Activated CD8-positive, alpha-beta memory T cell treated with anti-CD3 and anti-CD28 coated beads for 1 hour (primary cell): ENCODE data around the gene HLA-B.

Experiments used
- DNase-seq, 2 donors: peaks; one replicate each; pipeline ENCODE4 v3.0.0-alpha.2; 2020; ENCODE audit warnings: low read depth in 1 of 2; ENCODE audit errors: extremely low read depth in 1 of 2

Gene HLA-B

GRCh38 chr6:31353384-31353945 is 3.5 kb downstream of the HLA-B start:
- DNase-seq = no peak

DNA sequence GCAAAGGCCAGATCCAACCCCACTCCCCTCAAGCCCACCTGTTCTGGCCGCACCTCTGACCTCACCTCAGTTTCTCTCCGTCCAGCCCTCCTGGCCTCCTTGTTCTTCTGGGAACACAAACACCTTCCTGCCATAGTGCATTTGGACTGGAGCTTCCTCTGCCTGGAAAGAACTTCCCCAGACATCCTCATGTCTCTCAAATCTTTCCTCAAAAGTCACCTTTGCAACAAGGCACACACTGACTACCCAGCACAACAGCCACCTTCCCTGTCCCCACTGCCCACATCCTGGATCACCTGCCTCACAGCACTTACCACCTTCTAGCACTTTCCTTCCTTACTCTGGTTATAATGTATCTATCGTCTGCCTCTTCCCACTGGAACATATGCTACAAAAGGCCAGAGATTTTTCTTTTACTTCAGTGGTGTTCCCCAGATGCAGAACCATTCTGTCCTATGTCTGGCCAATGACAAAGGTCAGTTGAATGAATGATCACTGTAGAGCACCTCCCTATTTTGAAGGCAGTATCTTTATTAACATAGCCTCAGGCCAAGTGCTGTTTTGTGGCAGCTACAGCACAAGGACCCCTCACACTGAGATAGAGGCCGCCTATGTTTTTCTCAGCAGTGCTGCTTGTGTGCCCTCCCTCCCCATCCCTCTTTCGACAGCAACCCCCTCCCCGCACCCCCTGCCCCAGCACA is 4.1 kb downstream of the HLA-B start:
- no peak for DNase-seq

DNA sequence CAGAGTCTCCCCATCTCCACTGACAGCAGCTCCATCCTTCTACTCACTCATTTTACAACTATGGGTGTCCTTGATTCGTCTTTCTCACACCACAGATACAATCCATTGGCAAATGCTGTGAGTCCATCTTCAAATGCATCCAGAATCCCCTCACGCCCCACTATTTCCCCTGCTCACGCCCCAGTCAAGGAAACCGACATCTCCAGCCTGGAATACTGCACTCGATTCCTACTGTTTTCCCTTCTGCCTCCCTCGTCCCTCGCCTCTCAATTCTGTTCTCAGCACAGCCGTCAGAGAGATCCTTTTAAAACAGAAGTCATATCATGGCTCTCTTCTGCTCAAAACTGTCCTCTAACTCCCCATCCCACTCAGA is 4.7 kb downstream of the HLA-B start:
- no peak for DNase-seq

- DNase-seq = no peak
These were observed 5.3 kb downstream of the HLA-B start for GRCh38 chr6:31351401-31352309.

- DNase-seq = no peak
These were observed 6.0 kb downstream of the HLA-B start for GRCh38 chr6:31351033-31351380.

- DNase-seq = no peak
These were observed 6.6 kb downstream of the HLA-B start for GRCh38 chr6:31350196-31351032.

GRCh38 chr6:31349301-31349700 is 7.7 kb downstream of the HLA-B start:
- no peak for DNase-seq

GRCh38 chr6:31345026-31345730 is 11.8 kb downstream of the HLA-B start:
- no peak for DNase-seq

DNA sequence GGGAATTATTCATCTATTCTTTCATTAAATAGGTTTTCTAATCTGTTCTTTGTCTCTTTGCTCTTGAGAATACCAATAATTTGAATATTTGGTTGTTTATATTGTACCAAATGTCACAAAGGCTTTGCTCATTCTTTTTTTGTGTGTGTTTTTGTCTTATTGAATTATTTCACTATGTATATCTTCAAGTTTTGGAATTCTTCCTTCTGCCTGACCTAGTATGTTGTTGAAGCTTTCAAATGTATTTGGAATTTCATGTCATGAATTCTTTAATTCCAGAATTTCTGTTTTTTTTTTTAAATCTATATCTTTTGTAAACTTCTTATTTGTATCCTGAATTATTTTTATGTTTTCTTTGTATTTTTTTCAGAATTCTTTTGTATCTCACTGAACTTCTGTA is 16.8 kb downstream of the HLA-B start:
- DNase-seq = no peak

DNA sequence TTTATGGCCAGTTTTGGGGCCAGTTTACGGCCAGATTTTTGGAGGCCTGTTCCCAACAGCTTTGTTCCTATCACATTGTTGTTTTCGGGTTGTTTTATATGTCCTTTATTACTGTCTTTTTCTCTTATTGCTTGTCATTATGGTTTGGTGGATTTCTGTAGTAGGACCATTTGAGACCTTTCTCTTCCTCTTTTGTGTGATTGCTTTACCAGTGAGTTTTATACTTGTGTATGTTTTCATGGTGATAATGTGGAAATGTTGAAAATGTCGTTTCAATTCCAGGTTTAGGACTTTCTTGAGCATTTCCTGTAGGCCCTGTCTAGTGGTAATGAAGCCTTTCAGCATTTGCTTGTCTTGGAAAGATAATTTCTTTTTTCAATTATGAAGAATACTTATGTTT is 17.8 kb downstream of the HLA-B start:
- no peak for DNase-seq

- no peak for DNase-seq
These were observed 20.0 kb downstream of the HLA-B start for GRCh38 chr6:31336896-31337496.

- no peak for DNase-seq
These were observed 24.1 kb downstream of the HLA-B start for GRCh38 chr6:31332637-31333602.

GRCh38 chr6:31328355-31328960 is 28.5 kb downstream of the HLA-B start:
- DNase-seq = no peak

GRCh38 chr6:31321820-31322219 is 35.2 kb downstream of the HLA-B start:
- DNase-seq = no peak

- DNase-seq = no peak
These were observed 35.8 kb downstream of the HLA-B start for GRCh38 chr6:31321005-31321707.

GRCh38 chr6:31317036-31317435 is 39.9 kb downstream of the HLA-B start:
- no peak for DNase-seq

GRCh38 chr6:31309641-31310040 is 47.3 kb downstream of the HLA-B start:
- no peak for DNase-seq

DNA sequence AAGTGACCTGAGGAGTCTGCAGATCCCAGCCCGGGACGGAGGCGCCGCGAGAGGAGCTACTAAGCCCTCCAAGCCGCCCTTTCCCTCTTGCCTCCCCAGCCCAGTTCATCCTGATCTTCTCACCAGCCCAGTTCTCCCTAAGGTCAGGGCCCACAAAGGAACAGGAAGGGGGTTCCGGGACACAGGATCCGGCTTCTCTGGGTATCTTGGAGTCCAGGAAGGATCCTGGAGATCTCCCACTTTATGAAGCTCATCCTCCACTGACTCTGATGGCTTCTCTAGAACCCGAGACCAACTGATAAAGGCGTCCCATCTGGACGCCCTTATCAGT is 48.2 kb downstream of the HLA-B start:
- no peak for DNase-seq
